Keratinocyte (primary cell): ENCODE results near the gene NRP1.

ENCODE experiments used
- CTCF ChIP-seq, 3 experiments: IDR thresholded peaks in 1 of 3; conservative IDR thresholded peaks in 1 of 3; optimal IDR thresholded peaks in 1 of 3; 2 replicates in 2 of 3; 3 replicates in 1 of 3; pipeline versions ENCODE3 to v1.5.1; 2011; ENCODE audit warnings: low read length in 3 of 3, mild to moderate bottlenecking in 3 of 3, moderate library complexity in 2 of 3, control low read depth in 1 of 3, inconsistent platforms in 1 of 3; ENCODE audit not compliant: insufficient read depth in 2 of 3; ENCODE audit errors: extremely low read depth in 1 of 3
- EZH2 ChIP-seq: IDR thresholded peaks from one replicate; pipeline ENCODE4 v1.6.1; 2012; ENCODE audit warnings: inconsistent platforms, mild to moderate bottlenecking, low read length, moderate library complexity

- TF ChIP-seq CTCF (optimal IDR thresholded peaks at IDR 0.05 in 1 of 3, IDR thresholded peaks at IDR 0.05 in 1 of 3, conservative IDR thresholded peaks at IDR 0.05 in 1 of 3; ENCODE audit: extremely low read depth in 1 of 3, insufficient read depth in 2 of 3, low read length in 3 of 3) (peak; percentile 60 to 86 (median 78)), EZH2 (no peak)
Observed at GRCh38 chr10:33155720-33156638, 178.5 kb downstream of the NRP1 start.
